Gastrocnemius medialis (tissue), 4 donors: ENCODE measurements around the gene PIK3IP1.

Experiments
- POLR2A ChIP-seq, 2 donors: fragments of 450-650 bp; IDR thresholded peaks; one replicate each; pipeline ENCODE4 v1.6.1; 2017; ENCODE audit warnings: antibody characterized with exemption in 2 of 2, mild to moderate bottlenecking in 2 of 2, moderate library complexity in 2 of 2
- TF ChIP-seq, protein P1 (sequence below), 5 experiments: fragments of 450-650 bp in 3 of 5; fragments of 200-600 bp in 2 of 5; sonication (generic) in 2 of 5; IDR thresholded peaks in 4 of 5; conservative IDR thresholded peaks in 1 of 5; 1 replicate in 4 of 5; 2 replicates in 1 of 5; pipeline ENCODE4 v1.5.1; 2016 to 2019; ENCODE audit warnings: antibody characterized with exemption in 5 of 5, mild to moderate bottlenecking in 3 of 5, moderate library complexity in 3 of 5

DNA sequence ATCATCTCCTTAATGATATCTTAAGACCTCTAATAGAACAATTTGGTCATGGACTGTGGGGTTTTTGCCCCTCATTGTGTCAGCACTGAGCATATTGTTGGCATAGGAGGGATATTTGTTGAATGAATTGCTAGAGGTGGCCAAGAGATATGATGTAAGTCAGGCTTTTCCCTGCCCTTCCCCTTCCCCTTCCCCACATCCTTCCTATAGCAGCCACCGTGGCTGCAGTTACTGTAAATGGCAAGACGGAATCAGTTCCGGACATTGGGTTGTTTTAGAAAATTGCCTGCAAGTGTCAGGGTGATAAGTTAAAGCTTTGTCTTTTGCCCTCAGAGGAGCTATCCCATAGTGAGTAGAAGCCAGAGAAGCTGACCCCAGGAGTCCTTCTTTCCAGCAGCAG, 57.2 kb downstream of the PIK3IP1 start:
- TF ChIP-seq, protein P1, sequence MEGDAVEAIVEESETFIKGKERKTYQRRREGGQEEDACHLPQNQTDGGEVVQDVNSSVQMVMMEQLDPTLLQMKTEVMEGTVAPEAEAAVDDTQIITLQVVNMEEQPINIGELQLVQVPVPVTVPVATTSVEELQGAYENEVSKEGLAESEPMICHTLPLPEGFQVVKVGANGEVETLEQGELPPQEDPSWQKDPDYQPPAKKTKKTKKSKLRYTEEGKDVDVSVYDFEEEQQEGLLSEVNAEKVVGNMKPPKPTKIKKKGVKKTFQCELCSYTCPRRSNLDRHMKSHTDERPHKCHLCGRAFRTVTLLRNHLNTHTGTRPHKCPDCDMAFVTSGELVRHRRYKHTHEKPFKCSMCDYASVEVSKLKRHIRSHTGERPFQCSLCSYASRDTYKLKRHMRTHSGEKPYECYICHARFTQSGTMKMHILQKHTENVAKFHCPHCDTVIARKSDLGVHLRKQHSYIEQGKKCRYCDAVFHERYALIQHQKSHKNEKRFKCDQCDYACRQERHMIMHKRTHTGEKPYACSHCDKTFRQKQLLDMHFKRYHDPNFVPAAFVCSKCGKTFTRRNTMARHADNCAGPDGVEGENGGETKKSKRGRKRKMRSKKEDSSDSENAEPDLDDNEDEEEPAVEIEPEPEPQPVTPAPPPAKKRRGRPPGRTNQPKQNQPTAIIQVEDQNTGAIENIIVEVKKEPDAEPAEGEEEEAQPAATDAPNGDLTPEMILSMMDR (IDR thresholded peaks at IDR 0.05 in 4 of 5, conservative IDR thresholded peaks at IDR 0.05 in 1 of 5), result no peak
- TF ChIP-seq POLR2A (IDR thresholded peaks at IDR 0.05), result no peak
